GM06990 (cell line): Measurements from ENCODE around the gene MGAT5.

ENCODE experiments used
- DNase-seq: peaks from one replicate; pipeline ENCODE4 v3.0.0-alpha.2; 2011; ENCODE audit not compliant: insufficient read length; ENCODE audit errors: extremely low read depth
- H3K27me3 ChIP-seq: replicated peaks from 2 replicates; pipeline ENCODE4 v1.6.0; 2011; ENCODE audit warnings: low read length; ENCODE audit not compliant: control insufficient read depth, insufficient read depth
- H3K36me3 ChIP-seq: 2 replicates; pipeline ENCODE4 v1.5.1; 2011; ENCODE audit warnings: low read length; ENCODE audit not compliant: control insufficient read depth, insufficient read depth
- H3K4me3 ChIP-seq: replicated peaks from 2 replicates; pipeline ENCODE4 v1.5.1; 2011; ENCODE audit warnings: low read depth, mild to moderate bottlenecking, control low read depth, low read length
- TF ChIP-seq, protein P1 (sequence below): IDR thresholded peaks from 2 replicates; pipeline ENCODE4 v1.5.1; 2011; ENCODE audit warnings: low read length, control low read depth, mild to moderate bottlenecking, inconsistent platforms; ENCODE audit not compliant: insufficient read depth, poor library complexity, severe bottlenecking

The MGAT5 gene

DNA sequence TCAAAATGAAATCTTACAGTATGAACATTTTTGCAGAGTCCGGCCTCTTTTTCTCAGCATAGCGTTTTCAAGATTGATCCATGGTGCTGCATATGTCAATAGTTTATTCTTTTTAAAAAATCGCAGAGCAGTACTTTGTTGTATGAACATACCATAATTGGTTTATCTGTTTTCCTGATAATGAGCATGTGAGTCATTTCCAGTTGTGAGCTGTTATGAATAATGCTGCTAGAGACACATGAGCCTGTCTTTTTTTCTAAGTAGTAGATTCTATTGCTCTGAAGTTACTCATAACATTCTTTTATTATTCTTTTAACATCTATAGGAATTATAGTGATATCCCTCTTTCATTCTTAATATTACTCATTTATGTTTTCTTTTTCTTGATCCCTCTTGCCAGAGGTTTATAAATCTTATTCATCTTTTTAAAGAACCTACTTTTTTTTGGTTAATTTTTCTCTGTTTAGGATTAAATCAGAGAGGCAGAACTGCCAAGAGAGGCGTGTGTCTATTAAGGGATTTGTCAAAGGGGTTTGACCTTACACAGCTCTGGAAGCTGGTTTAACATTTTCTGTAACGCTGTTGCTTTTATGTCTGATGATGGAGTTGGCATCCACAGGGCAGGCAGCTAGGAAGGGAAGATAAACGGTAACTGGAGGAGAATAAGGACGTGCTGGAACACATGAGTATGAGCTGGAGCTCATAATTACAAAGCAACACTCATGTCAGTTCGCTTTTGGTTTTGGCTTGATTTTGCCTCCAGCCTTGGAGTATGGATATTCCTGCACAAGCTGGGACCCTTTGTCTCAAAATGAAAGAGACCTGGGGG is 47.4 kb downstream of the MGAT5 start:
- Histone ChIP-seq H3K36me3 (peaks cover 2% of the 10 kb centered on the region; the same call in 1 of the 2 replicates), H3K27me3 (no peaks in the 10 kb centered on the region), H3K4me3 (no peak overlapping the region)
- DNase-seq, result no peak
- TF ChIP-seq, protein P1, sequence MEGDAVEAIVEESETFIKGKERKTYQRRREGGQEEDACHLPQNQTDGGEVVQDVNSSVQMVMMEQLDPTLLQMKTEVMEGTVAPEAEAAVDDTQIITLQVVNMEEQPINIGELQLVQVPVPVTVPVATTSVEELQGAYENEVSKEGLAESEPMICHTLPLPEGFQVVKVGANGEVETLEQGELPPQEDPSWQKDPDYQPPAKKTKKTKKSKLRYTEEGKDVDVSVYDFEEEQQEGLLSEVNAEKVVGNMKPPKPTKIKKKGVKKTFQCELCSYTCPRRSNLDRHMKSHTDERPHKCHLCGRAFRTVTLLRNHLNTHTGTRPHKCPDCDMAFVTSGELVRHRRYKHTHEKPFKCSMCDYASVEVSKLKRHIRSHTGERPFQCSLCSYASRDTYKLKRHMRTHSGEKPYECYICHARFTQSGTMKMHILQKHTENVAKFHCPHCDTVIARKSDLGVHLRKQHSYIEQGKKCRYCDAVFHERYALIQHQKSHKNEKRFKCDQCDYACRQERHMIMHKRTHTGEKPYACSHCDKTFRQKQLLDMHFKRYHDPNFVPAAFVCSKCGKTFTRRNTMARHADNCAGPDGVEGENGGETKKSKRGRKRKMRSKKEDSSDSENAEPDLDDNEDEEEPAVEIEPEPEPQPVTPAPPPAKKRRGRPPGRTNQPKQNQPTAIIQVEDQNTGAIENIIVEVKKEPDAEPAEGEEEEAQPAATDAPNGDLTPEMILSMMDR, result no peak

DNA sequence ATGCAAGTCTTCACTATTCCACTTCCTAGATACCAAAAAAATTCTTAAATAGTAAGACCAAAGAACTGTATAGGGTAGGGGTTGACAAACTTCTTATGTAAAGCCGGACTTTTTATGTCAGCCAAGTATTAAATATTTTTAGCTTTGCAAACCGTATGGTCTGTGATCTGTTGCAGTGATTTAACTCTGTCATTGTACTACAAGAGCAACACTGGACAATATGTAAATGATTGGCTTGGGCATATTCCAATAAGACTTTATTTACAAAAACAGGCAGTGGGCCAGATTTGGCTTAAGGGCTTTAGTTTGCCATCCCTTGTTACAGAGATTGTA is 48.0 kb downstream of the MGAT5 start:
- H3K27me3 ChIP-seq, result no peaks in the 10 kb centered on the region
- no peak for DNase-seq
- H3K4me3 ChIP-seq, result no peak overlapping the region
- TF ChIP-seq, protein P1, result no peak
- peaks cover 2% of the 10 kb centered on the region for H3K36me3 ChIP-seq

DNA sequence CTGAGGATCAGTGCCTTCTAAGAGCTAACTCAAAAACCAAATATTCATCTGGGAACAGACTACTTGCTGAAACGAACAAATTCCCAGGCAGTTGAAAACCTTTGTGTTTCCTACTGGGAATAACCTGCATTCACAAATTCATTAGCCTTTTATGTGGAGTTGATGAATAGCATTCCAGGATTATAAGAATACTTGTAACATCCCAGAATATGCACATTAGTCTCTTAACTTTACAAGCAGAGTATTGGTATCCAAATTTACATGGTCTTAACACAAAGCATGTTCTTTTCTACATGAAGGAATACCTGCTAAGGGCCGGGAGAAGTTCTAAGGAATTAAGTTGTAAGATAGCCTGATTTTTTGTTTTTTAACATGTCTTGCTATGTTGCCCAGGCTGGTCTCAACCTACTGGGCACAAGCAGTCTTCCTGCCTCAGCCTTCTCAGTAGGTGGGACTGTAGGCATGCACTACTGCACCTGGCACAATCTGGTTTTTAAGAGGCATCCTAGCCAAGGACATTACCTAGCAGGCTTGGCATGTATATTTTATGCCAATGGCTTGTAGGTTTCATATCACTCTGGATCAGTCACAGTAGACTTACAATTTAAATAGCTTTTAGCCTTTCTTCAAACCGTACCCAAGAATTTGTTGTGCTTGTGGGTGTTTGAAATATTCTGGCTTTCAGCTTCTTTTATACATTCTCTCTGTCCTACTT is 50.7 kb downstream of the MGAT5 start:
- Histone ChIP-seq H3K4me3 (no peak overlapping the region), H3K27me3 (no peaks in the 10 kb centered on the region), H3K36me3 (peaks cover 2% of the 10 kb centered on the region)
- TF ChIP-seq, protein P1, result no peak
- no peak for DNase-seq

DNA sequence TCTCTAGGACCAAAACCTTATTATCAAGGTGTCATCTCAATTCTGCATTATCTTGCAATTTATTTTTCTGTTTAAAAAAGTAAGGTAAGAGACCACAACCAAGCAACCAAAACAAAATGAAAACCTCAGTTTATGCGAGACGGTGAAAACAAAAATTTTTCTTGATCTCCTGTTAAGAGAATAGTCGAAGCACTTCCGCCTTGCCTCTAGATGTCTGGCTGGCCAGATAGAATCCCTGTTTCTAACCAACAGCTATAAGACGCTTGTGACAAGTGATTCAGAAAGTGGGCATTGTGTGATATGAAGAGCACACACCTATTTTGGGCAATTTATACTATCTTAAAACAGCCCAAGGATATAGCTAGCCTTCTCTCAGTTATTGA is 51.2 kb downstream of the MGAT5 start:
- Histone ChIP-seq H3K4me3 (no peak overlapping the region), H3K27me3 (no peaks in the 10 kb centered on the region), H3K36me3 (peaks cover 2% of the 10 kb centered on the region)
- no peak for DNase-seq
- TF ChIP-seq, protein P1, result no peak

DNA sequence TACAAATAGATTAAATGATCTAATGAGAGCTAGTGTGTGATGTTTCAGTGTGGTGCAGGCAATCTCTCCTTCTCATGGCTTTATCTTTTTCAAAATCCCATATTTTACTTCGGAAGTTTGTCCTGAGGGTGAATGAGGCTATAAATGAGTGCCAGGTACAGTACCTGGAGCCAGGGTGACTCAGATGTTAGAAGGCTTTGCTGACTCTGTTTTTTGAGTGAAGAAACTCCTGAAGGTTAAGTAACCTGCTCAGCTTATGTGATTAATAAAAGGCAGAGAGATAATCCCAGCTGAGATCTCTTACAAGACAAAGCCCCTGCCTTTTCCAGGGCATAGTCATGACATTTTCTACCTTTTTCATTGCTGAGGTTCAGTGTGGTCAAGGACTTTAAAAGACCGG is 52.6 kb downstream of the MGAT5 start:
- no peaks in the 10 kb centered on the region; the same call in 1 of the 2 replicates for H3K36me3 ChIP-seq
- DNase-seq, result no peak
- TF ChIP-seq, protein P1, result no peak
- no peaks in the 10 kb centered on the region for H3K27me3 ChIP-seq
- no peak overlapping the region for H3K4me3 ChIP-seq
